PC-9 (cell line): Measurements from ENCODE around the gene FBXL17. TPM values are rescaled to one million over a fixed set of nuclear protein-coding genes. Genes with fewer than 3 reads are reported as not detected.
A peak's percentile ranks its signal among the peaks of the same experiment; 100 is the strongest.

Experiments
- BruUV-seq: library from RNA; stranded (reverse); fragments of 400-500 nt; replicated peaks from 2 replicates; lab custom pipeline; 2021; lab: Mats Ljungman, UMichigan
- CTCF ChIA-PET: fragments of 300-600 bp; sonication (Branson Sonifier 250); formaldehyde crosslinking; loops from one replicate; lab custom pipeline; 2022; ENCODE audit warnings: antibody characterized with exemption; lab: Charles Lee
- POLR2A ChIA-PET: fragments of 300-600 bp; sonication (Branson Sonifier 250); formaldehyde crosslinking; loops from one replicate; lab custom pipeline; 2022; ENCODE audit warnings: antibody characterized with exemption; ENCODE audit not compliant: unreplicated experiment; lab: Charles Lee
- DNase-seq, 2 experiments: peaks; one replicate each; pipeline versions ENCODE4 v3.0.0 to v3.0.0-alpha.2; 2015 to 2022; ENCODE audit warnings: mixed read lengths in 1 of 2
- H2AFZ ChIP-seq: fragments of 200-600 bp; sonication (generic); 2 replicates; pipeline ENCODE4 v1.8.1; 2017; ENCODE audit warnings: antibody characterized with exemption
- H3F3A ChIP-seq: fragments of 200-600 bp; sonication (generic); 2 replicates; pipeline ENCODE4 v1.8.1; 2017; ENCODE audit warnings: antibody characterized with exemption, mild to moderate bottlenecking, low read depth; ENCODE audit not compliant: insufficient read depth
- H3K27ac ChIP-seq: fragments of 200-600 bp; sonication (generic); 2 replicates; pipeline ENCODE4 v1.6.1; 2016; ENCODE audit warnings: mixed run types
- H3K27me3 ChIP-seq: fragments of 200-600 bp; sonication (generic); 2 replicates; pipeline ENCODE4 v1.6.1; 2016; ENCODE audit warnings: low read depth, mixed run types; ENCODE audit not compliant: insufficient read depth
- H3K36me3 ChIP-seq: fragments of 200-600 bp; sonication (generic); 2 replicates; pipeline ENCODE4 v1.6.1; 2016; ENCODE audit warnings: low read depth, mixed run types
- H3K4me1 ChIP-seq: fragments of 200-600 bp; sonication (generic); replicated peaks from 2 replicates; pipeline ENCODE4 v1.6.1; 2016; ENCODE audit warnings: mixed run types; ENCODE audit not compliant: insufficient read depth
- H3K4me2 ChIP-seq: fragments of 200-600 bp; sonication (generic); 2 replicates; pipeline ENCODE4 v1.6.1; 2017; ENCODE audit warnings: mixed run types
- H3K4me3 ChIP-seq: fragments of 200-600 bp; sonication (generic); 2 replicates; pipeline ENCODE4 v1.6.1; 2016; ENCODE audit warnings: mixed run types
- H3K79me2 ChIP-seq: fragments of 200-600 bp; sonication (generic); 2 replicates; pipeline ENCODE4 v1.6.1; 2017; ENCODE audit warnings: low read depth, mixed run types
- H3K9me2 ChIP-seq: fragments of 200-600 bp; sonication (generic); 2 replicates; pipeline ENCODE4 v1.8.1; 2017; ENCODE audit warnings: mild to moderate bottlenecking; ENCODE audit not compliant: insufficient read depth
- H3K9me3 ChIP-seq: fragments of 200-600 bp; sonication (generic); 2 replicates; pipeline ENCODE4 v1.8.1; 2016; ENCODE audit warnings: low read depth; ENCODE audit not compliant: insufficient read depth
- H4K20me1 ChIP-seq: fragments of 200-600 bp; sonication (generic); 2 replicates; pipeline ENCODE4 v1.8.1; 2017; ENCODE audit not compliant: insufficient read depth
- EZH2 ChIP-seq: fragments of 200-600 bp; sonication (generic); IDR thresholded peaks from 2 replicates; pipeline ENCODE4 v1.8.0; 2017; ENCODE audit warnings: antibody characterized with exemption, low read depth
- intact Hi-C: fragments of 100-400 bp; cut with micrococcal nuclease; formaldehyde crosslinking; loops from one replicate; pipeline ENCODE4 v1.10.0; 2022; ENCODE audit not compliant: unreplicated experiment
- total RNA-seq: library from RNA; stranded (reverse); gene quantifications from 2 replicates; pipeline ENCODE4 v1.2.3, GENCODE V29; 2021
- TF ChIP-seq, protein P1 (sequence below): fragments of 200-600 bp; sonication (generic); conservative IDR thresholded peaks from 2 replicates; pipeline ENCODE4 v1.6.1; 2017; ENCODE audit warnings: mixed run types, antibody characterized with exemption, mild to moderate bottlenecking, moderate library complexity

Gene FBXL17
- total RNA-seq, 1 experiment from 2014 or later: 19.5 TPM

DNA sequence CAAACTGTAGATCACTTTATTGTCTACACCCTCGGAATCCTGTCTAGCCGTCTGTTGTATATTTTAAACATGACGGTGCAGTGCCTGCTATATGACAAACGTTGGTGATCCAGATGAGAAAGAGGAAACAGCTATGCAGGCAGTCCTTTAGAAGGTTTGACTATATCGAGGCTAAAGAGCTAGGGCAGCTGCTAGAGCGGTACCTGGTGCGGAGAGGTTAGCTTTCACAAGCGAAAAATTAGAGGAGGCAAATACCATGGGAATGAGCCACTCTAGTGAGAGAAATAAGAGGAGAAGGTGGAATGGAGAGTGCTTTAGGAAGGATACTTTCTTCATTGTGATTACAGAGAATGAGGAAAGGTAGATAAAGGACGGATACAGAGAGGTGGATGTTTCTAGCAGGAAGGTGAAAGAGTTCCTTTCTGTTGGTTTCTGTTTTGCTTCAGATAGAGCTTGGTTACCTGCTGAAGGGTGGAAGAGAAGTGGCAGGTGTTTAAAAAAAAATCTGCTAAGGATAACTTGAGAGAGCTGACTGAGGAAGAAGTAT, 959 bp upstream of the FBXL17 start:
- Histone ChIP-seq H3K79me2 (peaks cover 28% of the 10 kb centered on the region), H3K9me3 (no peaks in the 10 kb centered on the region), H3F3A (peaks cover 12% of the 10 kb centered on the region; the same call in 1 of the 2 replicates), H2AFZ (peak overlapping the region; percentile 91), H3K27me3 (no peaks in the 10 kb centered on the region), H3K27ac (peak overlapping the region; percentile 68), H3K4me2 (peak overlapping the region; percentile 96), H3K9me2 (no peaks in the 10 kb centered on the region), H4K20me1 (no peaks in the 10 kb centered on the region; the same call in 1 of the 2 replicates), H3K36me3 (no peaks in the 10 kb centered on the region), H3K4me1 (peaks cover 42% of the 10 kb centered on the region), H3K4me3 (peak overlapping the region; percentile 77)
- peak in 1 of 2 experiments; percentile 52 for DNase-seq
- no peak for TF ChIP-seq EZH2
- TF ChIP-seq, protein P1, sequence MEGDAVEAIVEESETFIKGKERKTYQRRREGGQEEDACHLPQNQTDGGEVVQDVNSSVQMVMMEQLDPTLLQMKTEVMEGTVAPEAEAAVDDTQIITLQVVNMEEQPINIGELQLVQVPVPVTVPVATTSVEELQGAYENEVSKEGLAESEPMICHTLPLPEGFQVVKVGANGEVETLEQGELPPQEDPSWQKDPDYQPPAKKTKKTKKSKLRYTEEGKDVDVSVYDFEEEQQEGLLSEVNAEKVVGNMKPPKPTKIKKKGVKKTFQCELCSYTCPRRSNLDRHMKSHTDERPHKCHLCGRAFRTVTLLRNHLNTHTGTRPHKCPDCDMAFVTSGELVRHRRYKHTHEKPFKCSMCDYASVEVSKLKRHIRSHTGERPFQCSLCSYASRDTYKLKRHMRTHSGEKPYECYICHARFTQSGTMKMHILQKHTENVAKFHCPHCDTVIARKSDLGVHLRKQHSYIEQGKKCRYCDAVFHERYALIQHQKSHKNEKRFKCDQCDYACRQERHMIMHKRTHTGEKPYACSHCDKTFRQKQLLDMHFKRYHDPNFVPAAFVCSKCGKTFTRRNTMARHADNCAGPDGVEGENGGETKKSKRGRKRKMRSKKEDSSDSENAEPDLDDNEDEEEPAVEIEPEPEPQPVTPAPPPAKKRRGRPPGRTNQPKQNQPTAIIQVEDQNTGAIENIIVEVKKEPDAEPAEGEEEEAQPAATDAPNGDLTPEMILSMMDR: no peak
- ChIA-PET CTCF (no interaction called here), POLR2A (interaction anchor here (0.6 kb wide), 2 partner anchors 1357 to 1984 kb away, joined by 3 to 4 read pairs; no protein-coding TSS in a partner anchor)
- intact Hi-C loops: no loop called here
- BruUV-seq: no TSS peak

DNA sequence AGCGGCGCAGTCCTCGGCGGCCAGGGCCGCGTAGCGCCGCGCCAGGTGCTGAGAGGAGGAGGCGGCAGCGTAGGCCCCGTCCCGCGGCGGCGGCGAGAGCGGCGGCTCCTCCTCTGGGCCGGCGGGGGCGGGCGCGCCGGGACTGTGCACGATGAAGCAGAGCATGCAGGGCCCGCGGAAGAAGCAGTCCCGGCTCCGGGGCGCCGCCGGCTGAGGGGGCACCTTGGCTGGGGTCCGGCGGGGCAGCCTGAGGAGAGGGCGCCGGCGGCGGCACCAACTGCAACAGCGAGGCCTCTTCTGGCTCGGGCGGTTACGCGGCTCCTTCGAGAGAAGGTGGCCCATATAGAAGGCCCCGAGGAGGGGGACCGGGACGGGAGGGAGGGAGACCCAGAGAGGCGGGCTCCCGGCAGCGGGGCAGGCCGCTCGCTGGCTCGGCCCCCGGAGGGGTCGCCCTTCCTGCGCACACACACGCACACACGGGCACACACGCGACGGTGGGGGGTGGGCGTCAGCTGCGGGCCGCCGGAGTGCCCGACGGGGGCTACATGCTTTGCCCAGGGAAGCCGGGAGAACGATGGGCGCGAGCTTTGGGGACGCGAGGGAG, 446 bp downstream of the FBXL17 start:
- intact Hi-C loops: no loop called here
- H4K20me1 ChIP-seq: no peaks in the 10 kb centered on the region; the same call in 1 of the 2 replicates
- TF ChIP-seq, protein P1: no peak
- TF ChIP-seq EZH2: no peak
- H3K79me2 ChIP-seq: peaks cover 36% of the 10 kb centered on the region
- H3K4me3 ChIP-seq: peak overlapping the region; percentile 77
- peak overlapping the region; percentile 68 for H3K27ac ChIP-seq
- H3K9me2 ChIP-seq: no peaks in the 10 kb centered on the region
- H3K27me3 ChIP-seq: no peaks in the 10 kb centered on the region
- H3K9me3 ChIP-seq: peaks cover 1% of the 10 kb centered on the region
- H3K4me1 ChIP-seq: peaks cover 34% of the 10 kb centered on the region
- H3K36me3 ChIP-seq: no peaks in the 10 kb centered on the region
- peak overlapping the region; percentile 96 for H3K4me2 ChIP-seq
- no TSS peak for BruUV-seq
- peak overlapping the region; percentile 91 for H2AFZ ChIP-seq
- CTCF ChIA-PET: no interaction called here
- H3F3A ChIP-seq: peaks cover 5% of the 10 kb centered on the region; the same call in 1 of the 2 replicates
- POLR2A ChIA-PET: interaction anchor here (0.5 kb wide), 1 partner anchor 22 kb away, joined by 3 read pairs; no protein-coding TSS in a partner anchor
- DNase-seq: peak; percentile 42 to 73

DNA sequence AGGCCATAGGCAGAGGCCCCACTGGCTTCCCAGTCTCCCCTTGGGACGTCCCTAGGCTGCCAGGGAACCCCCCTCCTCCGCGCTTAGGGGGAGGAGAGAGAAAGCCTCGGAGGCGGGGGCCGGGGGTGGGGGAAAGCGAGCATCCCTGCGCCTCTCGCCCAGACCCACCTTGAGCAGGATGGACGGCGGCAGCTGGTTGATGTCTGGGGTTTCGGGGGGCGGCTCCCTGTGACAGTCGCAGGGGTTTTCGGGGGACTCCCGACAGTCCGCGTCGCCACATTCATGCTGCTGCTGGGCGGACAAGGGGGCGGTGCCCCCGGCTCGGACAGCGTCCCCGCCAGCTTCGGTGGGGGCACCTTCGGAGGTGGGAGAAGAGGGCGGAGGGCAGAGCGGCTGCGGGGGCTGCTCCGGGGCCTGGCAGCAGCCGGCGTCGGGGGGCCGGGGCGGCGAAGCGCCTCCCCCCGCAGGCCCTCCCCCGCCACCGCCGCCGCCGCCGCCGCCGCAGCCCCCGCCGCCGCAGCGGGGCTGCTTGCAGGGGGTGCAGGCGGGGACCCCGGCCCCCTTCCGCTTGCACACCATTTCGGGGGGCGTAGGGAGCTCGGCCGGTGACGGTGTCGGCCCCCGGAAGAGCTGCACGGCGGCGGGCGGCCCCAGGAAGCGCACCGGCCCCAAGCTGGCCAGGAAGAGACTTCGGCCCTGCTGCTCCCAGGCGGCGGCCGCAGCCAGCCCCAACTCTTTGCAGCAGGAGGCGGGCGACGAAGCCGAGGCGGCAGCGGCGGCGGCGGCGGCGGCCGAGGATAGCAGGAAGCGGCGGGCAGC, 1.2 kb downstream of the FBXL17 start:
- POLR2A ChIA-PET: interaction anchor here (0.5 to 0.7 kb wide), 3 partner anchors 23 to 1523 kb away, joined by 3 to 4 read pairs (median 4); no protein-coding TSS in a partner anchor
- Histone ChIP-seq H2AFZ (peak overlapping the region; percentile 91), H3F3A (peaks cover 5% of the 10 kb centered on the region; the same call in 1 of the 2 replicates), H3K4me3 (peak overlapping the region; percentile 77), H4K20me1 (no peaks in the 10 kb centered on the region; the same call in 1 of the 2 replicates), H3K36me3 (no peaks in the 10 kb centered on the region), H3K27ac (peak overlapping the region; percentile 68; the same call in 1 of the 2 replicates), H3K4me2 (peak overlapping the region; percentile 96), H3K27me3 (no peaks in the 10 kb centered on the region), H3K4me1 (peaks cover 28% of the 10 kb centered on the region), H3K9me2 (no peaks in the 10 kb centered on the region), H3K79me2 (peaks cover 41% of the 10 kb centered on the region), H3K9me3 (peaks cover 8% of the 10 kb centered on the region)
- intact Hi-C loops: no loop called here
- TF ChIP-seq, protein P1: no peak
- TF ChIP-seq EZH2: no peak
- no TSS peak for BruUV-seq
- CTCF ChIA-PET: no interaction called here
- peak in 1 of 2 experiments; percentile 31 for DNase-seq
